ENCODE measurements around the gene PFAS. TPM values are rescaled to one million over a fixed set of nuclear protein-coding genes. Genes with fewer than 3 reads are reported as not detected.

Gene PFAS
- total and polyA plus RNA-seq, 10 donors, result 12.6 to 70.3 (median 26.4) TPM

GRCh38 chr17:8312726-8313600 lies 63.9 kb downstream of the PFAS start:
- peaks cover 0 to 16% (median 3%) of the 10 kb centered on the region in 6 donors for H3K4me1 ChIP-seq
- intact Hi-C loops (cut with DNase I; ENCODE audit: low total_unique reads), result no loop called here
- no peak overlapping the region for H3K4me3 ChIP-seq
- WGBS, 5 donors, result 83 to 84% (median 84%) methylated on average over 16 of the region's 16 CpGs
- peak; percentile 38 for DNase-seq
- no peaks in the 10 kb centered on the region for H3K9me3 ChIP-seq
- H3K27ac ChIP-seq, result no peak overlapping the region
- TF ChIP-seq POLR2A (IDR thresholded peaks at IDR 0.05) (no peak), POLR2AphosphoS5 (IDR thresholded peaks at IDR 0.05) (no peak)
- TF ChIP-seq, protein P1, sequence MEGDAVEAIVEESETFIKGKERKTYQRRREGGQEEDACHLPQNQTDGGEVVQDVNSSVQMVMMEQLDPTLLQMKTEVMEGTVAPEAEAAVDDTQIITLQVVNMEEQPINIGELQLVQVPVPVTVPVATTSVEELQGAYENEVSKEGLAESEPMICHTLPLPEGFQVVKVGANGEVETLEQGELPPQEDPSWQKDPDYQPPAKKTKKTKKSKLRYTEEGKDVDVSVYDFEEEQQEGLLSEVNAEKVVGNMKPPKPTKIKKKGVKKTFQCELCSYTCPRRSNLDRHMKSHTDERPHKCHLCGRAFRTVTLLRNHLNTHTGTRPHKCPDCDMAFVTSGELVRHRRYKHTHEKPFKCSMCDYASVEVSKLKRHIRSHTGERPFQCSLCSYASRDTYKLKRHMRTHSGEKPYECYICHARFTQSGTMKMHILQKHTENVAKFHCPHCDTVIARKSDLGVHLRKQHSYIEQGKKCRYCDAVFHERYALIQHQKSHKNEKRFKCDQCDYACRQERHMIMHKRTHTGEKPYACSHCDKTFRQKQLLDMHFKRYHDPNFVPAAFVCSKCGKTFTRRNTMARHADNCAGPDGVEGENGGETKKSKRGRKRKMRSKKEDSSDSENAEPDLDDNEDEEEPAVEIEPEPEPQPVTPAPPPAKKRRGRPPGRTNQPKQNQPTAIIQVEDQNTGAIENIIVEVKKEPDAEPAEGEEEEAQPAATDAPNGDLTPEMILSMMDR (IDR thresholded peaks at IDR 0.05 in 8 of 11, conservative IDR thresholded peaks at IDR 0.05 in 3 of 11), result no peak
- H3K36me3 ChIP-seq, result peaks cover 0 to 12% (median 0%) of the 10 kb centered on the region in 6 donors
- peaks cover 0 to 56% (median 9%) of the 10 kb centered on the region in 7 donors for H3K27me3 ChIP-seq (replicated peaks in 1 of 7)

DNA sequence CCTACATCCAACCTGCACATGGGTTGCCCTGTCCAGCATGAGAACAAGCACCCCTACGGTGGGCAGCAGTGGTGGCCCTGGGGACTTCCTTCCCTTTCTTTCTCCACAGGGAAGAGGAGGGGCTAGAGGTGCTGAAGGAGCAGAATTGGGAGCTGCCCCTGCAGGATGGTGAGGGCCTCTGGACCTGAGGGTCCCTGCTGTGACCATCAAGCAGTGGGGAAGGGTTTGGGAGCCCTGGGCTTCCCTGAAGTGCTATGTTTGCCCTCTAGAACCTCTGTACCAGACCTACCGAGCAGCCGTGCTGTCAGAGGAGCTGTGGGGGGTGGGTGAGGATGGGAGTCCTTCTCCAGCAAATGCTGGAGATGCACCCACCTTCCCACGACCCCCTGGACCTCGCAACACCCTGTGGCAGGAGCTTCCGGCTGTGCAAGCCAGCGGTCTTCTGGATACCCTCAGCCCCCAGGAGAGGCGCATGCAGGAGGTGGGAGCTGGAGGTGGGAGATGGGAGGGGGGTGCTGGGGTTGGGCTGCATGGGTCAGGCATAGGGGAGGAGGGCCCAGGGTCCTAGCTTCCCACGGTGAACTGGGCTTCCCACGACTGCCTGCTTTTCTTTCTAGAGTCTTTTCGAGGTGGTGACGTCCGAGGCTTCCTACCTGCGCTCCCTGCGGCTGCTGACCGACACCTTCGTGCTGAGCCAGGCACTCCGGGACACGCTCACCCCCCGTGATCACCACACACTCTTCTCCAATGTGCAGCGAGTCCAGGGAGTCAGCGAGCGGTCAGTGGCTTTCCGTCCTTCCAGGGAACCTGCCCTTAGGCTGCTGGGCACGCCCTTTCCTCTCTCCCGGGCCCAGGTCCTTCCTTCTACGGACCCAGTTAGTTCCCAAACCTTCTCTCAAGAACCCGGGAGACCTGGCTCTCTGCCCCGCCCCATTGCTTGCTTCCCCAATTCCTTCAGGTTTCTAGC lies 66.0 kb downstream of the PFAS start:
- peaks cover 0 to 23% (median 0%) of the 10 kb centered on the region in 6 donors for H3K36me3 ChIP-seq
- no peak for DNase-seq
- no peak overlapping the region for H3K4me3 ChIP-seq
- no peak overlapping the region for H3K27ac ChIP-seq
- WGBS, 5 donors, result 45 to 59% (median 57%) methylated on average over 25 to 29 of the region's 29 CpGs
- peaks cover 0 to 16% (median 3%) of the 10 kb centered on the region in 6 donors for H3K4me1 ChIP-seq
- no peak for TF ChIP-seq POLR2AphosphoS5 (IDR thresholded peaks at IDR 0.05)
- TF ChIP-seq, protein P1 (IDR thresholded peaks at IDR 0.05 in 8 of 11, conservative IDR thresholded peaks at IDR 0.05 in 3 of 11), result no peak
- no peak for TF ChIP-seq POLR2A (IDR thresholded peaks at IDR 0.05)
- no peaks in the 10 kb centered on the region for H3K9me3 ChIP-seq
- peaks cover 0 to 61% (median 9%) of the 10 kb centered on the region in 7 donors for H3K27me3 ChIP-seq (replicated peaks in 1 of 7)
- intact Hi-C loops (cut with DNase I; ENCODE audit: low total_unique reads), result no loop called here

- no peak for DNase-seq
- no peak for TF ChIP-seq POLR2A (IDR thresholded peaks at IDR 0.05)
- no peak for TF ChIP-seq POLR2AphosphoS5 (IDR thresholded peaks at IDR 0.05)
- TF ChIP-seq, protein P1 (IDR thresholded peaks at IDR 0.05 in 8 of 11, conservative IDR thresholded peaks at IDR 0.05 in 3 of 11), result no peak
- WGBS, 5 donors, result 71 to 85% (median 80%) methylated on average over 22 to 26 of the region's 26 CpGs
- peaks cover 0 to 29% (median 0%) of the 10 kb centered on the region in 6 donors for H3K36me3 ChIP-seq
- intact Hi-C loops (cut with DNase I; ENCODE audit: low total_unique reads), result no loop called here
- H3K4me1 ChIP-seq, result peaks cover 0 to 11% (median 3%) of the 10 kb centered on the region in 6 donors
- peaks cover 0 to 61% (median 9%) of the 10 kb centered on the region in 7 donors for H3K27me3 ChIP-seq (replicated peaks in 1 of 7)
- H3K27ac ChIP-seq, result no peak overlapping the region
- H3K4me3 ChIP-seq, result no peak overlapping the region
- H3K9me3 ChIP-seq, result no peaks in the 10 kb centered on the region
Observed at GRCh38 chr17:8315764-8316217, 66.7 kb downstream of the PFAS start.
